GM10266 (cell line): ENCODE results near the gene KIAA1217.

Experiments
- DNase-seq: peaks from one replicate; pipeline ENCODE4 v3.0.0; 2012; ENCODE audit errors: extremely low spot score
- TF ChIP-seq, protein P1 (sequence below): IDR thresholded peaks from 2 replicates; pipeline ENCODE4 v1.5.1; 2012; ENCODE audit warnings: mild to moderate bottlenecking, low read depth; ENCODE audit not compliant: control insufficient read depth, insufficient read depth; ENCODE audit errors: missing control alignments

The KIAA1217 gene

GRCh38 chr10:24575481-24576002, 366.6 kb downstream of the KIAA1217 start:
- no peak for DNase-seq
- TF ChIP-seq, protein P1, sequence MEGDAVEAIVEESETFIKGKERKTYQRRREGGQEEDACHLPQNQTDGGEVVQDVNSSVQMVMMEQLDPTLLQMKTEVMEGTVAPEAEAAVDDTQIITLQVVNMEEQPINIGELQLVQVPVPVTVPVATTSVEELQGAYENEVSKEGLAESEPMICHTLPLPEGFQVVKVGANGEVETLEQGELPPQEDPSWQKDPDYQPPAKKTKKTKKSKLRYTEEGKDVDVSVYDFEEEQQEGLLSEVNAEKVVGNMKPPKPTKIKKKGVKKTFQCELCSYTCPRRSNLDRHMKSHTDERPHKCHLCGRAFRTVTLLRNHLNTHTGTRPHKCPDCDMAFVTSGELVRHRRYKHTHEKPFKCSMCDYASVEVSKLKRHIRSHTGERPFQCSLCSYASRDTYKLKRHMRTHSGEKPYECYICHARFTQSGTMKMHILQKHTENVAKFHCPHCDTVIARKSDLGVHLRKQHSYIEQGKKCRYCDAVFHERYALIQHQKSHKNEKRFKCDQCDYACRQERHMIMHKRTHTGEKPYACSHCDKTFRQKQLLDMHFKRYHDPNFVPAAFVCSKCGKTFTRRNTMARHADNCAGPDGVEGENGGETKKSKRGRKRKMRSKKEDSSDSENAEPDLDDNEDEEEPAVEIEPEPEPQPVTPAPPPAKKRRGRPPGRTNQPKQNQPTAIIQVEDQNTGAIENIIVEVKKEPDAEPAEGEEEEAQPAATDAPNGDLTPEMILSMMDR, result no peak

GRCh38 chr10:24579448-24579847, 370.5 kb downstream of the KIAA1217 start:
- TF ChIP-seq, protein P1, result no peak

DNA sequence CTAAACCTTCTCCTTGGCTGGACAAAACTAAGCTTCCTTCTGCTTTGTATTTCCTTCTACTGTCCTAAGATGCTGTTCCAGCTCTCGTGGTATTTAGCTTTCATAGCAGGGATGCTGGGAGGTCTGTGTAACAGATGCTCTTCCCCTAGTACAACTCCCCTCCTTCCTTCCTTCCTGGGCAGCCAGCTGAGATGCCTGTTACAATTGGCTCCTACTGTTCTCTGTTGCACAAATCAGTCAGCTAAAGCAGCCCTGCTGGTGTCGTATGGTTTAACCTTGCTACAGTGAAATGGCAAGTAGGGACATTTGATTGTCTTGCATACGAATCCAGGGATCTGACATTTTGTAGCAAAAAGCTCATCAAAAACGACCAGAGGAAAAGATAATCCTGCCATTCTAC, 371.0 kb downstream of the KIAA1217 start:
- no peak for DNase-seq
- TF ChIP-seq, protein P1, result no peak

More at GRCh38 chr10:24579448-24579847, 370.5 kb downstream of the KIAA1217 start:
- no peak for DNase-seq

GRCh38 chr10:24589265-24589664, 380.3 kb downstream of the KIAA1217 start:
- TF ChIP-seq, protein P1, result no peak
- DNase-seq, result no peak

- TF ChIP-seq, protein P1, result no peak
- DNase-seq, result no peak
These were observed 381.9 kb downstream of the KIAA1217 start for GRCh38 chr10:24590697-24591457.

- TF ChIP-seq, protein P1, result no peak
- no peak for DNase-seq
These were observed 387.4 kb downstream of the KIAA1217 start for GRCh38 chr10:24596217-24596930.

GRCh38 chr10:24597426-24597825, 388.5 kb downstream of the KIAA1217 start:
- TF ChIP-seq, protein P1, result no peak

More at GRCh38 chr10:24597426-24597825, 388.5 kb downstream of the KIAA1217 start:
- DNase-seq, result no peak
